ENCODE measurements around the gene SAMHD1. TPM values are rescaled to one million over a fixed set of nuclear protein-coding genes. Genes with fewer than 3 reads are reported as not detected.
"Not testable (repeated sequence)": the region's sequence is repeated elsewhere in the genome, so short reads cannot be mapped to it uniquely, and the experiment has no call there.

Gene SAMHD1
- total RNA-seq, 4 donors from 2014 or later, result 76.8 to 172 (median 104) TPM

DNA sequence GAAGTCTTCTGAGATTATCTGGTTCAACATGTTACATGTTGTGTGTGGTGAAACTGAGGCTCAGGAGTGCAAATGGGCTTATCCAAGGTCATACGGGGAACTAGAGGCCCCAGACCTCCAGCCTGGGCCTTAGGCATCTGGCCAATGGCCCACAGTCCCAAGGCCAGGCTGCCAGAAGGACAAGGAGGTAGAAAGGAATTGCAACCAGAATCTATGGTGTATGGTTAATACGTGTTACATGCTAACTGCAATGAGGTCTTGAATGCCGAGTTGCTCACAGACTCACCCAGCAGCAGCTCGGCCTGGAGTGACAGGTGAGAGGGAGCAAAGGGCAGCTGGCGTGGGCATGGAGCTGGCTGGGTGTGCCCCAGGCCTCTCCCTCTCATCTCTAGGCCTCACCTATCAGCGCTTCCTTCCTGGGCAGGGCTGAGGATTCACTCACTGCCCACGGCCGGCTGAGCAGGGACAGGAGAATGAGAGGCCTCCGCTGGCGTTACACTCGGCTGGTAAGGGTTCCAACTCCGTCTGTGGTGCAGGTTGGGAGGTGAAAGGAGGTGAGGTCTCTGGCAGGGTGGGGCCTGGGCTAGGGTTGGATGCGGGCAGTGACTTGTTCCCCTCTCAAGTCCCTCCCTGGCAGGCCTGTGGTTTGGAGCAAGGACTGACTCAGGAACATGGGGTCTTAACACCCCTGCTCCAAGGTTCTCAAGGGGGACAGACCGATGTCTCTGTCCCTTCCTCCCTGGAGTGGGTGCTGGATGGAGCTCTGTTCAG lies 75.6 kb downstream of the SAMHD1 start, which contains the start of gene TLDC2:
Gene TLDC2 (plus strand): TSS at position 437 of the 771 bp plus-strand sequence. CDS start 37 bp downstream, at position 474.
- no peaks in the 10 kb centered on the region for H3K27me3 ChIP-seq
- H3K4me1 ChIP-seq, result no peaks in the 10 kb centered on the region
- TF ChIP-seq CTCF (IDR thresholded peaks at IDR 0.05) (no peak), POLR2A (IDR thresholded peaks at IDR 0.05) (no peak)
- H3K36me3 ChIP-seq, result no peaks in the 10 kb centered on the region
- no peaks in the 10 kb centered on the region for H3K9me3 ChIP-seq
- no peak for DNase-seq
- intact Hi-C loops (cut with DNase I; ENCODE audit: low total_unique reads), result loop anchor here (10.0 kb wide), 1 partner anchor 261 kb away; no protein-coding TSS in a partner anchor
- H3K27ac ChIP-seq, result no peak within 1 kb of the TSS
- H3K4me3 ChIP-seq, result no peak within 1 kb of the TSS

DNA sequence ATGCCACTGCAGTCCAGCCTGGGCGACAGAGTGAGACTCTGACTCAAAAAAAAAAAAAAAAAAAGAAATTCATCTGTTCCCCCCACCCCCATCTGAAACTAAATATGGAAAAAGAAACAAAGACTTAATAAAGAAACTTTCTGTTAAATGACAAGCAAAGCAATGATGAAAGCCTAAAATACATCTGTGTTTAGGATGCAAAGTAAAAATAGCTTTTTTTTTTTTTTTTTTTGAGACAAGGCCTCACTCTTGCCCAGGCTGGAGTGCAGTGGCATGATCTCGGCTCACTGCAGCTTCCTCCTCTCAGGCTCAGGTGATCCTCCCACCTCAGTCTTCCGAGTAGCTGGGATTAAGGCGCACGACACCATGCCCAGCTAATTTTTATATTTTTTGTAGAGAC lies 76.4 kb downstream of the SAMHD1 start:
- DNase-seq, H3K9me3 ChIP-seq, H3K36me3 ChIP-seq, H3K27ac ChIP-seq, H3K4me3 ChIP-seq, H3K27me3 ChIP-seq, H3K4me1 ChIP-seq: not testable (repeated sequence)
- intact Hi-C loops (cut with DNase I; ENCODE audit: low total_unique reads), result loop anchor here (10.0 kb wide), 1 partner anchor 260 kb away; no protein-coding TSS in a partner anchor

DNA sequence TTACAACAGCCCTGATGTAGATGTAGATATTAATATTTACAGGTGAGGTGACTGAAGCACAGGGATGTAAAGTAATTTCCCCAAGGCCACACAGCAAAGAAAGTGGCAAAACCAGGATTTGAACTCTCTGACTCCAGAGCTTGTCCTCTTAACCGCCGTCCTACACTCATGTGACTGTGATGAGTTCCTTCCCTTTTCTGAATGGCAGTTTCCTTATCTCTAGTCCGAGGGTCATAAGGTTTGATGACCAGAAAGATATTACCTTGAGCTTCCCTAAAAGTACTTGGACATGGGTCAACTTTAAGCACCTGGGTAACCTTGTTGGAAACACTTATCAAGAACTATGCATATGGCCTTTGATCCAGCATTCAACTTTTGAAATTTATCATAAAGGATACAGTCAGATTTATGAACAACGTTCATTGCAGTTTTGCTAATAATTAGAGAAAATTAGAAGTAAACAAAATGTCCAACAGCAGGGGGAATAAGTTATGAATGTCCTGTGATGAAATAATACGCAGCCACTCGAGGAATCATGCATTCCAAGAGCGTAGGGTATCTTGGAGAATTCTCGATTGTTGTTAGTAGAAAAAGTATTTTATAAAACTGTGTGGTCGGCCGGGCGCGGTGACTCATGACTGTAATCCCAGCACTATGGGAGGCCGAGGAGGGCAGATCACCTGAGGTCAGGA lies 77.9 kb downstream of the SAMHD1 start:
- Histone ChIP-seq H3K4me3 (no peak overlapping the region), H3K9me3 (no peaks in the 10 kb centered on the region), H3K27me3 (no peaks in the 10 kb centered on the region), H3K4me1 (no peaks in the 10 kb centered on the region), H3K27ac (no peak overlapping the region), H3K36me3 (no peaks in the 10 kb centered on the region)
- DNase-seq, result no peak
- intact Hi-C loops (cut with DNase I; ENCODE audit: low total_unique reads), result loop anchor here (10.0 kb wide), 1 partner anchor 259 kb away; no protein-coding TSS in a partner anchor
- TF ChIP-seq CTCF (IDR thresholded peaks at IDR 0.05), result no peak
- TF ChIP-seq POLR2A (IDR thresholded peaks at IDR 0.05), result no peak

GRCh38 chr20:36872852-36873251 lies 78.7 kb downstream of the SAMHD1 start:
- TF ChIP-seq CTCF (IDR thresholded peaks at IDR 0.05), result no peak
- TF ChIP-seq POLR2A (IDR thresholded peaks at IDR 0.05), result no peak
- intact Hi-C loops (cut with DNase I; ENCODE audit: low total_unique reads), result loop anchor here (10.0 kb wide), 1 partner anchor 258 kb away; no protein-coding TSS in a partner anchor
- no peak for DNase-seq
- H3K9me3 ChIP-seq, result no peaks in the 10 kb centered on the region
- no peak overlapping the region for H3K27ac ChIP-seq
- H3K4me3 ChIP-seq, result no peak overlapping the region
- no peaks in the 10 kb centered on the region for H3K4me1 ChIP-seq
- no peaks in the 10 kb centered on the region for H3K27me3 ChIP-seq
- H3K36me3 ChIP-seq, result no peaks in the 10 kb centered on the region

DNA sequence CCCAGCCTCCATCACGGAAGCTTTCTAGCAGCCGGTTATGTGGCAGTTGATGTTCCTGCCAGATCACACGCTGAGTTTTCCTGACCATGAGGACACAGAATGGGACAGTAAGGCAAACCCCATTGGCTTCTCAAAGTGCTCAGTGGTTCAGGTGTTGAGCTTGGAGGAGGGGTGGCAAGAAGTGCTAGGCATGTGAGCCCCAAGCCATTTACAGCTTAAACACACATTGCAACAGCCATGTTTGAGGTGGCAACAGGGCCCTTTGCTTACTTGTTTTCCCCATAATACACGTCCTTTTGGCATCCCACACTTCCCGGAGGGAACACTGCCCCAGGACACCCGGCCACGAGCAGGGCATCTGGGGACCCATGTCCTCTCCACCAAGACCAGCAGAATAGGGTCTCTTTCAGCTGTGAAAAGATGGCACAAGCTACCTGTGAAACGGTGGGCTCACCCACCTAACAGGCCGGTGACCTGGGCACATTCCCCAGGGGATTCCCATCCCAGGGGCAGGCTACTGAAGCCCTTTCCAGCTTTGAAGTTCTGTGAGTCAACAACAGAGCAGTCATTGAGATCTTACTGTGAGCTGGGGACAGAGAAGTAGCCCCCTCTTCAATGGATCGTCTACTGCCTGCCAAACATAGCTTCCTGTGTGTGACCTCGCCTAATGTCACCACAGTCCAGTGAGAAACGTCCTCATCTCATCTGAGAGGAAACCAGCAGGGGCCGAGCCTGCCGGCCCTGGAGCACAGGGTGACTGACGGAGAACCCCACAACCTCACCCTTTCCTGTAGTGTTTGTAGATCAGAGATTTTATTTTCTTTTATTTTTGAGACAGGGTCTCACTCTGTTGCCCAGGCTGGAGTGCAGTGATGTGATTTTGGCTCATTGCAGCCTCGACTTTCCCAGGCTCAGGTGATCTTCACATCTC lies 79.6 kb downstream of the SAMHD1 start:
- no peak for TF ChIP-seq CTCF (IDR thresholded peaks at IDR 0.05)
- no peak for TF ChIP-seq POLR2A (IDR thresholded peaks at IDR 0.05)
- no peaks in the 10 kb centered on the region for H3K27me3 ChIP-seq
- no peaks in the 10 kb centered on the region for H3K9me3 ChIP-seq
- no peaks in the 10 kb centered on the region for H3K36me3 ChIP-seq
- no peak overlapping the region for H3K4me3 ChIP-seq
- H3K4me1 ChIP-seq, result no peaks in the 10 kb centered on the region
- intact Hi-C loops (cut with DNase I; ENCODE audit: low total_unique reads), result loop anchor here (10.0 kb wide), 1 partner anchor 257 kb away; no protein-coding TSS in a partner anchor
- H3K27ac ChIP-seq, result no peak overlapping the region
- no peak for DNase-seq

Data from uterus (tissue), 4 donors.